Measurements from ENCODE around the gene ARHGAP30.

Gene ARHGAP30

DNA sequence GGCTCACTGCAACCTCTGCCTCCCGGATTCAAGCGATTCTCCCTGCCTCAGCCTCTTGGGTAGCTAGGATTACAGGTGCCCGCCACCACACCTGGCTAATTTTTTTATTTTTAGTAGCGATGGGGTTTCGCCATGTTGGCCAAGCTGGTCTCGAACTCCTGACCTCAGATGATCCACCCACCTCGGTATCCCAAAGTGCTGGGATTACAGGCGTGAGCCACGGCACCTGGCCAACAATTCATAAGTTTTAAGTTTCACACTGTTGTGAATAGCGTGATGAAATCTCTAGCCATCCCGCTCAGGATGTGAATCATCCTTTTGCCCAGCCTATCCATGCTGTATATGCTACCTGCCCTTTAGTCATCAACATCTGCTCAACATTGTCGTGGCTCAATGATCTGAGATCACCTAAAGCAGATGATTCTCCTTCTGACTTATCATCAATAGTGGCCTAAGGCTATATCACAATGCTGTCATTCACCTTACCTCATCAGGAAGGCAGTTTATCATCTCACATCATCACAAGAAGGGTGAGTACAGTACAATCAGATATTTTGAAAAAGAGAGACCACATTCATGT is 45.5 kb upstream of the ARHGAP30 start:
- Histone ChIP-seq H3K4me2 (ENCODE audit: low read length) (no peak overlapping the region), H3K27ac (ENCODE audit: low read depth, low read length, poor library complexity, severe bottlenecking) (no peak overlapping the region), H3K4me3 (ENCODE audit: low read depth, low read length, poor library complexity, severe bottlenecking) (no peak overlapping the region), H3K4me1 (ENCODE audit: insufficient read depth, low read length, severe bottlenecking) (peaks cover 54% of the 10 kb centered on the region), H3K36me3 (ENCODE audit: insufficient read depth, low read length) (peaks cover 34% of the 10 kb centered on the region), H3K27me3 (ENCODE audit: insufficient read depth, low read length) (no peaks in the 10 kb centered on the region), H3K9me3 (ENCODE audit: low read length) (no peaks in the 10 kb centered on the region), H2AFZ (ENCODE audit: low read length) (no peak overlapping the region), H3F3A (ENCODE audit: insufficient read depth, low read length) (no peaks in the 10 kb centered on the region), H3K9ac (ENCODE audit: low read length) (no peak overlapping the region), H3K9me2 (ENCODE audit: low read depth, low read length) (no peaks in the 10 kb centered on the region), H4K20me1 (ENCODE audit: insufficient read depth, low read length) (no peaks in the 10 kb centered on the region), H3K79me2 (ENCODE audit: insufficient read depth, low read length) (peaks cover 70% of the 10 kb centered on the region)
- TF ChIP-seq EZH2 (IDR thresholded peaks at IDR 0.05; ENCODE audit: borderline replicate concordance, low read length), result no peak
- TF ChIP-seq, protein P1, sequence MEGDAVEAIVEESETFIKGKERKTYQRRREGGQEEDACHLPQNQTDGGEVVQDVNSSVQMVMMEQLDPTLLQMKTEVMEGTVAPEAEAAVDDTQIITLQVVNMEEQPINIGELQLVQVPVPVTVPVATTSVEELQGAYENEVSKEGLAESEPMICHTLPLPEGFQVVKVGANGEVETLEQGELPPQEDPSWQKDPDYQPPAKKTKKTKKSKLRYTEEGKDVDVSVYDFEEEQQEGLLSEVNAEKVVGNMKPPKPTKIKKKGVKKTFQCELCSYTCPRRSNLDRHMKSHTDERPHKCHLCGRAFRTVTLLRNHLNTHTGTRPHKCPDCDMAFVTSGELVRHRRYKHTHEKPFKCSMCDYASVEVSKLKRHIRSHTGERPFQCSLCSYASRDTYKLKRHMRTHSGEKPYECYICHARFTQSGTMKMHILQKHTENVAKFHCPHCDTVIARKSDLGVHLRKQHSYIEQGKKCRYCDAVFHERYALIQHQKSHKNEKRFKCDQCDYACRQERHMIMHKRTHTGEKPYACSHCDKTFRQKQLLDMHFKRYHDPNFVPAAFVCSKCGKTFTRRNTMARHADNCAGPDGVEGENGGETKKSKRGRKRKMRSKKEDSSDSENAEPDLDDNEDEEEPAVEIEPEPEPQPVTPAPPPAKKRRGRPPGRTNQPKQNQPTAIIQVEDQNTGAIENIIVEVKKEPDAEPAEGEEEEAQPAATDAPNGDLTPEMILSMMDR (IDR thresholded peaks at IDR 0.05; ENCODE audit: low read length), result no peak

DNA sequence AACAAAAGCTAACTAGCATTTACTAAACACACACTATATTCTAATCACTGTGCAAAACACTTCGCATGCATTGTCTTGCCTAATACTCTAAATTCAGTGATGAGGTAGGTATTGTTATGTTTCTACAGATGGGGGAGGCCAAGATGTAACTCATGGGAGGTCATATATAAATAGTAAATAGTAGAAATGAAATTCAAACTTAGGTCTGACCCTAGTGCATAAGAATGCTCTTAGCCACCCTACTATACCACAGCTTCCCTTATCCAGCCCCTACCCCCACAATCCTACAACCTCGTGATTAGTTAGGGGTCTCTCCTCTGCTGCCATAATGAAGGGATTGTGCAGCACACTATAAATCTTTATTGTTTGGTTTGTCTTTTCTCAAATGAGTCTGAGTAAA is 44.9 kb upstream of the ARHGAP30 start:
- no peaks in the 10 kb centered on the region for H4K20me1 ChIP-seq (ENCODE audit: insufficient read depth, low read length)

DNA sequence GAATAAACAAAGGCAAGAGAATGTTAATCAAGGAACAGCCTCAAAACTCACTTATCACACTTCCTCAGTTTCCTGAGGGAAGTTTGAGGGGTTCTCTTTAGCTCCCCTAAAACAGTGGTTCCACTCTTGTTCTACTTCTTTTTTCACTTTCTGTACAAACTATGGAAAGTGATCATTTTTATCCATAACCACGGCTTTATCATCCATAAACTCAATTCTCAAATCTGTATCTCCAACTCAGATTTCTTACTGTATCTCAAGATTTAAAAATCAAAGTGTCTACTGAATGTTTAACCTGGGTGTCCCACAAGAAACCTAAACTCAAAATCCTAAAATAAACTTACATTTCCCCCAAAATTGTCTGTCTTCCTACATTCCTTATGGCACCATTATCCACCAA is 44.2 kb upstream of the ARHGAP30 start:
- H3K36me3 ChIP-seq (ENCODE audit: insufficient read depth, low read length), result peaks cover 40% of the 10 kb centered on the region

More for the DNA sequence above, 44.9 kb upstream of the ARHGAP30 start:
- peaks cover 49% of the 10 kb centered on the region for H3K4me1 ChIP-seq (ENCODE audit: insufficient read depth, low read length, severe bottlenecking)
- no peaks in the 10 kb centered on the region for H3K9me3 ChIP-seq (ENCODE audit: low read length)
- H3K36me3 ChIP-seq (ENCODE audit: insufficient read depth, low read length), result peaks cover 34% of the 10 kb centered on the region; the same call in 1 of the 2 replicates
- H3K9me2 ChIP-seq (ENCODE audit: low read depth, low read length), result no peaks in the 10 kb centered on the region
- no peak overlapping the region for H3K27ac ChIP-seq (ENCODE audit: low read depth, low read length, poor library complexity, severe bottlenecking)
- no peak overlapping the region for H2AFZ ChIP-seq (ENCODE audit: low read length)
- no peaks in the 10 kb centered on the region for H3K27me3 ChIP-seq (ENCODE audit: insufficient read depth, low read length)
- no peaks in the 10 kb centered on the region for H3F3A ChIP-seq (ENCODE audit: insufficient read depth, low read length)
- peaks cover 74% of the 10 kb centered on the region for H3K79me2 ChIP-seq (ENCODE audit: insufficient read depth, low read length)
- TF ChIP-seq, protein P1 (IDR thresholded peaks at IDR 0.05; ENCODE audit: low read length), result no peak
- no peak for TF ChIP-seq EZH2 (IDR thresholded peaks at IDR 0.05; ENCODE audit: borderline replicate concordance, low read length)
- no peak overlapping the region for H3K4me3 ChIP-seq (ENCODE audit: low read depth, low read length, poor library complexity, severe bottlenecking)
- peak overlapping the region; percentile 19; the same call in 1 of the 2 replicates for H3K4me2 ChIP-seq (ENCODE audit: low read length)
- no peak overlapping the region; the same call in 1 of the 2 replicates for H3K9ac ChIP-seq (ENCODE audit: low read length)

More for the DNA sequence above, 44.2 kb upstream of the ARHGAP30 start:
- Histone ChIP-seq H3K9me2 (ENCODE audit: low read depth, low read length) (no peaks in the 10 kb centered on the region), H3K4me1 (ENCODE audit: insufficient read depth, low read length, severe bottlenecking) (peaks cover 43% of the 10 kb centered on the region), H3K27me3 (ENCODE audit: insufficient read depth, low read length) (no peaks in the 10 kb centered on the region), H3K27ac (ENCODE audit: low read depth, low read length, poor library complexity, severe bottlenecking) (no peak overlapping the region), H3K79me2 (ENCODE audit: insufficient read depth, low read length) (peaks cover 81% of the 10 kb centered on the region), H4K20me1 (ENCODE audit: insufficient read depth, low read length) (no peaks in the 10 kb centered on the region), H3K4me2 (ENCODE audit: low read length) (peak overlapping the region; percentile 19; the same call in 1 of the 2 replicates), H3K9me3 (ENCODE audit: low read length) (no peaks in the 10 kb centered on the region), H3K9ac (ENCODE audit: low read length) (no peak overlapping the region; the same call in 1 of the 2 replicates), H3K4me3 (ENCODE audit: low read depth, low read length, poor library complexity, severe bottlenecking) (no peak overlapping the region), H3F3A (ENCODE audit: insufficient read depth, low read length) (no peaks in the 10 kb centered on the region), H2AFZ (ENCODE audit: low read length) (no peak overlapping the region)
- TF ChIP-seq EZH2 (IDR thresholded peaks at IDR 0.05; ENCODE audit: borderline replicate concordance, low read length), result no peak
- TF ChIP-seq, protein P1 (IDR thresholded peaks at IDR 0.05; ENCODE audit: low read length), result no peak

Data from OCI-LY1 (cell line).